ENCODE measurements around the gene AP1M1. TPM values are rescaled to one million over a fixed set of nuclear protein-coding genes. Genes with fewer than 3 reads are reported as not detected.
A peak's percentile ranks its signal among the peaks of the same experiment; 100 is the strongest.

AP1M1 gene
- total and polyA plus RNA-seq, 2 of the 4 experiments (the other 2 are of a cell fraction): 85.1 to 99.1 TPM

DNA sequence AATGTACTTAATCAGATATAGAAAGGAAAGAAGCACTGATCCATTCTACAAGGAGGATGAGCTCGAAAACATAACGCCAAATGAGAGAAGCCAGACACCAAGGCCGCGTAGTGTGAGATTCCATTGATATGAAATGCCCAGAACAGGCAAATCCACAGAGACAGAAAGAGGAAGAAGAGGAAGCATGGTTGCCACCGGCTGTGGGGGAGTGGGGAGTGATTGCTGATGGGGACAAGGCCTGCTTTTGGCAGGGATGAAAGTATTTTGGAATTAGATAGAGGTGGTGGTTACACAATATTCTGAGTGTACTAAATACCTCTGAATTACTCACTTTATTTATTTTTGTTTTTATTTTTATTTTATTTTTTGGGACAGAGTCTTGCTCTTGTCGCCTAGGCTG is 76.7 kb downstream of the AP1M1 start:
- H4K91ac ChIP-seq (ENCODE audit: insufficient read depth, low read depth, low read length): no peak overlapping the region

More for the DNA sequence above, 76.7 kb downstream of the AP1M1 start:
- Histone ChIP-seq H2AFZ (replicated peaks; ENCODE audit: low read length, poor library complexity) (no peak overlapping the region), H4K8ac (ENCODE audit: low read depth in 2 of 2, low read length in 2 of 2) (no peak overlapping the region), H3K27me3 (ENCODE audit: control insufficient read depth, insufficient read depth, low read length) (peaks cover 14% of the 10 kb centered on the region), H4K20me1 (ENCODE audit: insufficient read depth, low read length) (0 out of 2 replicates have a peak, but pooled peaks cover 4% of the 10 kb centered on the region), H2AK9ac (replicated peaks; ENCODE audit: low read depth, low read length, poor library complexity) (no peak overlapping the region), H3K18ac (ENCODE audit: low read depth, low read length) (no peak overlapping the region), H3K79me1 (ENCODE audit: low read depth in 1 of 2, low read length in 2 of 2) (no peaks in the 10 kb centered on the region; a peak in 1 of 4 replicates), H4K5ac (ENCODE audit: low read depth, low read length) (no peak overlapping the region), H3K4me3 (ENCODE audit: insufficient read depth, low read depth, low read length) (no peak overlapping the region), H2BK20ac (ENCODE audit: low read depth, low read length) (no peak overlapping the region), H3K56ac (ENCODE audit: extremely low read depth, insufficient read depth, low read length) (no peak overlapping the region), H3K27ac (ENCODE audit: insufficient read depth, low read length) (no peak overlapping the region), H2BK5ac (ENCODE audit: low read depth, low read length, poor library complexity, severe bottlenecking) (no peak overlapping the region), H3K4me1 (ENCODE audit: control insufficient read depth, insufficient read depth, low read length) (no peaks in the 10 kb centered on the region; the same call in none of the 2 replicates), H3K9me3 (ENCODE audit: control insufficient read depth, insufficient read depth, low read length) (peaks cover 2% of the 10 kb centered on the region; the same call in 1 of the 2 replicates), H3K14ac (replicated peaks; ENCODE audit: low read depth, low read length) (no peak overlapping the region), H3K4ac (ENCODE audit: low read depth, low read length) (no peak overlapping the region), H3K9me1 (ENCODE audit: insufficient read depth, low read length) (peaks cover 3% of the 10 kb centered on the region; the same call in 1 of the 2 replicates), H3K36me3 (ENCODE audit: control insufficient read depth, insufficient read depth, low read length) (no peaks in the 10 kb centered on the region), H3K23ac (ENCODE audit: low read depth, low read length) (no peak overlapping the region), H2AK5ac (ENCODE audit: low read depth, low read length) (peak overlapping the region; percentile 51; the same call in 1 of the 2 replicates), H3K9ac (ENCODE audit: low read depth, low read length) (no peak overlapping the region), H2BK15ac (ENCODE audit: low read depth, low read length) (no peak overlapping the region), H2BK120ac (ENCODE audit: low read depth, low read length) (no peak overlapping the region), H3K4me2 (ENCODE audit: low read depth, low read length) (no peak overlapping the region)
- POLR2A ChIA-PET (ENCODE audit: unreplicated experiment): no interaction called here
- ATAC-seq (ENCODE audit: low read depth): no peak
- DNase-seq: no peak
- TF ChIP-seq, protein P1, sequence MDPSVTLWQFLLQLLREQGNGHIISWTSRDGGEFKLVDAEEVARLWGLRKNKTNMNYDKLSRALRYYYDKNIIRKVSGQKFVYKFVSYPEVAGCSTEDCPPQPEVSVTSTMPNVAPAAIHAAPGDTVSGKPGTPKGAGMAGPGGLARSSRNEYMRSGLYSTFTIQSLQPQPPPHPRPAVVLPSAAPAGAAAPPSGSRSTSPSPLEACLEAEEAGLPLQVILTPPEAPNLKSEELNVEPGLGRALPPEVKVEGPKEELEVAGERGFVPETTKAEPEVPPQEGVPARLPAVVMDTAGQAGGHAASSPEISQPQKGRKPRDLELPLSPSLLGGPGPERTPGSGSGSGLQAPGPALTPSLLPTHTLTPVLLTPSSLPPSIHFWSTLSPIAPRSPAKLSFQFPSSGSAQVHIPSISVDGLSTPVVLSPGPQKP (IDR thresholded peaks at IDR 0.05; ENCODE audit: borderline replicate concordance, low read depth, low read length): no peak
- TF ChIP-seq CHD1 (IDR thresholded peaks at IDR 0.05; ENCODE audit: low read depth, low read length): no peak
- TF ChIP-seq CEBPB (IDR thresholded peaks at IDR 0.05; ENCODE audit: low read depth, low read length): peak; percentile 33; the same call in 1 of the 2 replicates
- TF ChIP-seq, protein P2, sequence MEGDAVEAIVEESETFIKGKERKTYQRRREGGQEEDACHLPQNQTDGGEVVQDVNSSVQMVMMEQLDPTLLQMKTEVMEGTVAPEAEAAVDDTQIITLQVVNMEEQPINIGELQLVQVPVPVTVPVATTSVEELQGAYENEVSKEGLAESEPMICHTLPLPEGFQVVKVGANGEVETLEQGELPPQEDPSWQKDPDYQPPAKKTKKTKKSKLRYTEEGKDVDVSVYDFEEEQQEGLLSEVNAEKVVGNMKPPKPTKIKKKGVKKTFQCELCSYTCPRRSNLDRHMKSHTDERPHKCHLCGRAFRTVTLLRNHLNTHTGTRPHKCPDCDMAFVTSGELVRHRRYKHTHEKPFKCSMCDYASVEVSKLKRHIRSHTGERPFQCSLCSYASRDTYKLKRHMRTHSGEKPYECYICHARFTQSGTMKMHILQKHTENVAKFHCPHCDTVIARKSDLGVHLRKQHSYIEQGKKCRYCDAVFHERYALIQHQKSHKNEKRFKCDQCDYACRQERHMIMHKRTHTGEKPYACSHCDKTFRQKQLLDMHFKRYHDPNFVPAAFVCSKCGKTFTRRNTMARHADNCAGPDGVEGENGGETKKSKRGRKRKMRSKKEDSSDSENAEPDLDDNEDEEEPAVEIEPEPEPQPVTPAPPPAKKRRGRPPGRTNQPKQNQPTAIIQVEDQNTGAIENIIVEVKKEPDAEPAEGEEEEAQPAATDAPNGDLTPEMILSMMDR (conservative IDR thresholded peaks at IDR 0.05; ENCODE audit: low read depth, low read length): no peak
- CTCF ChIA-PET: interaction anchor here (0.7 kb wide), 1 partner anchor 108 kb away, joined by 3 read pairs; no protein-coding TSS in a partner anchor
- dilution Hi-C loops (cut with HindIII; ENCODE audit: low sequenced_read_pairs, unreplicated experiment) (no loop called here), in situ Hi-C loops (cut with MboI; ENCODE audit: low sequenced_read_pairs) (no loop called here), intact Hi-C loops (cut with micrococcal nuclease) (no loop called here)
- 90% methylated on average over 5 of the region's 6 CpGs; no CpG with 5 or more reads in 1 of the 2 experiments for WGBS, 2 experiments (ENCODE audit: extremely low coverage in 2 of 2, insufficient read length in 1 of 2)
- BruUV-seq (replicated peaks): no TSS peak

Data from IMR-90 (cell line).